ENCODE data around the gene VSX1. TPM values are rescaled to one million over a fixed set of nuclear protein-coding genes. Genes with fewer than 3 reads are reported as not detected.

Gene VSX1
- total RNA-seq, 2 experiments from 2014 or later, result not detected

- Mint-ChIP-seq H3K27ac (no peak overlapping the region), H3K4me3 (no peak overlapping the region), H3K4me1 (ENCODE audit: low read depth) (peaks cover 49% of the 10 kb centered on the region), H3K27me3 (no peaks in the 10 kb centered on the region), H3K9me3 (no peaks in the 10 kb centered on the region), H3K36me3 (ENCODE audit: low read depth) (peaks cover 36% of the 10 kb centered on the region)
- ChIA-PET POLR2A (interaction anchor here (1.3 kb wide), 1 partner anchor 8 kb away, joined by 5 read pairs; the partner anchor contains the start of gene ACSS1), CTCF (no interaction called here)
- H3K27me3 ChIP-seq (ENCODE audit: control insufficient read depth in 1 of 2, insufficient read depth in 2 of 2, low read length in 2 of 2), result no peaks in the 10 kb centered on the region
- ATAC-seq (ENCODE audit: poor library complexity), result no peak
- H3K4me3 ChIP-seq (ENCODE audit: low read length), result no peak overlapping the region
- H3K27ac ChIP-seq (ENCODE audit: low read depth in 1 of 2, low read length in 2 of 2), result peak overlapping the region in 1 of 2 donors; percentile 15
- DNase-seq, result no peak
- H3K36me3 ChIP-seq (ENCODE audit: insufficient read depth, low read length), result peaks cover 35% of the 10 kb centered on the region
- no peak for TF ChIP-seq CTCF (IDR thresholded peaks at IDR 0.05)
- peaks cover 39% of the 10 kb centered on the region for H3K4me1 ChIP-seq (ENCODE audit: insufficient read depth, low read length)
- no peaks in the 10 kb centered on the region for H3K9me3 ChIP-seq (ENCODE audit: control insufficient read depth in 1 of 2, insufficient read depth in 1 of 2, low read length in 2 of 2)
- intact Hi-C loops (cut with DNase I, micrococcal nuclease), result no loop called here
Observed at GRCh38 chr20:25048519-25048952, 33.4 kb downstream of the VSX1 start.

GRCh38 chr20:25047766-25048165 is 34.2 kb downstream of the VSX1 start:
- ATAC-seq (ENCODE audit: poor library complexity) (no peak), DNase-seq (peak in 4 of 14 experiments; percentile 12 to 59 (median 36))
- Histone ChIP-seq H3K27me3 (ENCODE audit: control insufficient read depth in 1 of 2, insufficient read depth in 2 of 2, low read length in 2 of 2) (no peaks in the 10 kb centered on the region), H3K4me3 (ENCODE audit: low read length) (no peak overlapping the region), H3K36me3 (ENCODE audit: insufficient read depth, low read length) (peaks cover 35% of the 10 kb centered on the region), H3K4me1 (ENCODE audit: insufficient read depth, low read length) (peaks cover 42% of the 10 kb centered on the region), H3K9me3 (ENCODE audit: control insufficient read depth in 1 of 2, insufficient read depth in 1 of 2, low read length in 2 of 2) (no peaks in the 10 kb centered on the region), H3K27ac (ENCODE audit: low read depth in 1 of 2, low read length in 2 of 2) (no peak overlapping the region)
- Mint-ChIP-seq H3K9me3 (no peaks in the 10 kb centered on the region), H3K36me3 (ENCODE audit: low read depth) (peaks cover 41% of the 10 kb centered on the region), H3K27ac (peak overlapping the region; percentile 36), H3K4me1 (ENCODE audit: low read depth) (peaks cover 52% of the 10 kb centered on the region), H3K4me3 (no peak overlapping the region), H3K27me3 (no peaks in the 10 kb centered on the region)
- ChIA-PET POLR2A (interaction anchor here (1.3 kb wide), 1 partner anchor 9 kb away, joined by 5 read pairs; the partner anchor contains the start of gene ACSS1), CTCF (no interaction called here)
- intact Hi-C loops (cut with DNase I, micrococcal nuclease), result no loop called here
- no peak for TF ChIP-seq CTCF (IDR thresholded peaks at IDR 0.05)

GRCh38 chr20:25046736-25047666 is 34.9 kb downstream of the VSX1 start:
- ChIA-PET POLR2A (interaction anchor here (1.3 kb wide), 1 partner anchor 10 kb away, joined by 5 read pairs; the partner anchor contains the start of gene ACSS1), CTCF (no interaction called here)
- Mint-ChIP-seq H3K4me3 (no peak overlapping the region), H3K27ac (peak overlapping the region; percentile 36), H3K9me3 (no peaks in the 10 kb centered on the region), H3K36me3 (ENCODE audit: low read depth) (peaks cover 41% of the 10 kb centered on the region), H3K27me3 (no peaks in the 10 kb centered on the region), H3K4me1 (ENCODE audit: low read depth) (peaks cover 53% of the 10 kb centered on the region)
- intact Hi-C loops (cut with DNase I, micrococcal nuclease), result no loop called here
- H3K4me1 ChIP-seq (ENCODE audit: insufficient read depth, low read length), result peaks cover 47% of the 10 kb centered on the region
- H3K9me3 ChIP-seq (ENCODE audit: control insufficient read depth in 1 of 2, insufficient read depth in 1 of 2, low read length in 2 of 2), result no peaks in the 10 kb centered on the region
- no peaks in the 10 kb centered on the region for H3K27me3 ChIP-seq (ENCODE audit: control insufficient read depth in 1 of 2, insufficient read depth in 2 of 2, low read length in 2 of 2)
- H3K36me3 ChIP-seq (ENCODE audit: insufficient read depth, low read length), result peaks cover 35% of the 10 kb centered on the region
- no peak for TF ChIP-seq CTCF (IDR thresholded peaks at IDR 0.05)
- no peak overlapping the region for H3K27ac ChIP-seq (ENCODE audit: low read depth in 1 of 2, low read length in 2 of 2)
- no peak for ATAC-seq (ENCODE audit: poor library complexity)
- DNase-seq, result no peak
- no peak overlapping the region for H3K4me3 ChIP-seq (ENCODE audit: low read length)
